Endothelial cell of umbilical vein (primary cell): ENCODE measurements around the gene OSBPL1A. TPM values are rescaled to one million over a fixed set of nuclear protein-coding genes. Genes with fewer than 3 reads are reported as not detected.

Experiments used
- BruUV-seq: library from RNA; stranded (reverse); fragments of 400-500 nt; replicated peaks from 2 replicates; lab custom pipeline; 2021; lab: Mats Ljungman, UMichigan
- CTCF ChIA-PET: fragments of 300-600, 350-600 bp; sonication (Branson Sonifier 250); formaldehyde crosslinking; loops from one replicate; lab custom pipeline; 2021; ENCODE audit warnings: antibody characterized with exemption, inconsistent platforms; lab: Charles Lee
- POLR2A ChIA-PET: fragments of 300-600, 350-600 bp; sonication (Branson Sonifier 250); formaldehyde crosslinking; loops from one replicate; lab custom pipeline; 2021; ENCODE audit warnings: antibody characterized with exemption, inconsistent platforms; lab: Charles Lee
- DNase-seq: peaks from one replicate; pipeline ENCODE4 v3.0.0-alpha.2; 2011; ENCODE audit warnings: low read depth, low spot score
- FAIRE-seq: peaks from 2 replicates; lab custom pipeline; 2011; peaks lifted over from hg19 to GRCh38; lab: Jason Lieb, UNC
- H2AFZ ChIP-seq: 2 replicates; pipeline ENCODE4 v1.6.0; 2012; ENCODE audit warnings: low read depth, low read length, control low read depth, inconsistent platforms
- H3K27ac ChIP-seq: 2 replicates; pipeline ENCODE4 v1.5.1; 2011; ENCODE audit warnings: low read depth, mild to moderate bottlenecking, control low read depth, low read length, moderate library complexity; ENCODE audit not compliant: insufficient read depth
- H3K27me3 ChIP-seq, 2 experiments: 2 replicates each; pipeline versions ENCODE4 v1.6.0 to v1.6.1; 2011; ENCODE audit warnings: low read length in 2 of 2, mixed read lengths in 1 of 2; ENCODE audit not compliant: control insufficient read depth in 2 of 2, insufficient read depth in 2 of 2
- H3K36me3 ChIP-seq, 2 experiments: 2 replicates in 1 of 2; 3 replicates in 1 of 2; pipeline ENCODE4 v1.5.1; 2011; ENCODE audit warnings: low read length in 2 of 2, mild to moderate bottlenecking in 1 of 2, moderate library complexity in 1 of 2; ENCODE audit not compliant: control insufficient read depth in 2 of 2, insufficient read depth in 2 of 2; ENCODE audit errors: extremely low read depth in 1 of 2
- H3K4me1 ChIP-seq: 3 replicates; pipeline ENCODE4 v1.5.1; 2011; ENCODE audit warnings: mild to moderate bottlenecking, low read length; ENCODE audit not compliant: control insufficient read depth, insufficient read depth; ENCODE audit errors: extremely low read depth
- H3K4me2 ChIP-seq: 2 replicates; pipeline ENCODE4 v1.6.1; 2011; ENCODE audit warnings: low read length, control low read depth, mixed read lengths; ENCODE audit not compliant: insufficient read depth
- H3K4me3 ChIP-seq, 3 experiments: fragments of 200-600 bp in 1 of 3; sonication (generic), shearing (Covaris generic) in 1 of 3; replicated peaks in 1 of 3; 2 replicates each; pipeline ENCODE4 v1.5.1; 2011 to 2016; ENCODE audit warnings: control low read depth in 3 of 3, low read length in 3 of 3, mild to moderate bottlenecking in 2 of 3, inconsistent platforms in 1 of 3, low read depth in 1 of 3, moderate library complexity in 1 of 3; ENCODE audit not compliant: insufficient read depth in 1 of 3
- H3K79me2 ChIP-seq: 2 replicates; pipeline ENCODE4 v1.6.0; 2012; ENCODE audit warnings: low read length, inconsistent platforms; ENCODE audit not compliant: control insufficient read depth, insufficient read depth
- H3K9ac ChIP-seq: replicated peaks from 2 replicates; pipeline ENCODE3; 2011; ENCODE audit warnings: low read length, control low read depth; ENCODE audit not compliant: insufficient read depth; ENCODE audit errors: extremely low read depth
- H3K9me1 ChIP-seq: replicated peaks from 3 replicates; pipeline ENCODE4 v1.6.0; 2011; ENCODE audit warnings: mild to moderate bottlenecking, low read length; ENCODE audit not compliant: control insufficient read depth, insufficient read depth; ENCODE audit errors: extremely low read depth
- H3K9me3 ChIP-seq: replicated peaks from 2 replicates; pipeline ENCODE4 v1.5.1; 2012; ENCODE audit warnings: low read length, inconsistent platforms; ENCODE audit not compliant: control insufficient read depth, insufficient read depth
- H4K20me1 ChIP-seq: replicated peaks from 2 replicates; pipeline ENCODE3; 2011; ENCODE audit warnings: mild to moderate bottlenecking, low read length; ENCODE audit not compliant: control insufficient read depth, insufficient read depth; ENCODE audit errors: extremely low read depth
- CTCF ChIP-seq, 2 donors: IDR thresholded peaks; 1 replicate in 1 of 2; 2 replicates in 1 of 2; pipeline ENCODE4 v1.5.1; 2011; ENCODE audit warnings: low read length in 2 of 2, mild to moderate bottlenecking in 2 of 2, moderate library complexity in 2 of 2, control low read depth in 1 of 2, inconsistent platforms in 1 of 2, low read depth in 1 of 2; ENCODE audit not compliant: insufficient read depth in 1 of 2; ENCODE audit errors: extremely low read depth in 1 of 2
- EZH2 ChIP-seq: IDR thresholded peaks from 2 replicates; pipeline ENCODE4 v1.6.1; 2012; ENCODE audit warnings: borderline replicate concordance, low read depth, mild to moderate bottlenecking, moderate library complexity, low read length, inconsistent platforms; ENCODE audit not compliant: severe bottlenecking
- FOS ChIP-seq: IDR thresholded peaks from 2 replicates; pipeline ENCODE4 v1.6.1; 2011; ENCODE audit warnings: mild to moderate bottlenecking, low read length, moderate library complexity, borderline replicate concordance; ENCODE audit not compliant: insufficient read depth
- JUN ChIP-seq: IDR thresholded peaks from 2 replicates; pipeline ENCODE4 v1.6.1; 2011; ENCODE audit warnings: borderline replicate concordance, low read depth; ENCODE audit not compliant: insufficient read length, insufficient read depth
- MAX ChIP-seq: IDR thresholded peaks from 2 replicates; pipeline ENCODE4 v1.6.1; 2011; ENCODE audit not compliant: insufficient read depth, insufficient read length
- POLR2AphosphoS5 ChIP-seq: IDR thresholded peaks from 2 replicates; pipeline ENCODE4 v1.6.1; 2012; ENCODE audit warnings: low read depth, mild to moderate bottlenecking, control low read depth, low read length, moderate library complexity; ENCODE audit not compliant: insufficient read depth
- dilution Hi-C: fragments of 300-500 bp; cut with MboI; formaldehyde crosslinking; loops from one replicate; pipeline ENCODE4 v1.15.0; 2019; ENCODE audit warnings: low sequenced_read_pairs; ENCODE audit not compliant: extremely low pct_ligation_motif_present
- intact Hi-C: fragments of 100-400 bp; cut with micrococcal nuclease; formaldehyde crosslinking; loops from one replicate; pipeline ENCODE4 v1.10.0; 2022
- polyA plus RNA-seq, 4 experiments: library from polyadenylated mRNA; depleted of rRNA in 3 of 4; stranded (reverse) in 3 of 4; unstranded in 1 of 4; fragments of >200 nt; gene quantifications; 2 replicates each; pipeline versions ENCODE4 v1.2.1 to v1.2.3, GENCODE V29; 2011 to 2012; ENCODE audit warnings: missing spikeins in 1 of 4
- total RNA-seq: library from RNA; stranded (reverse); gene quantifications from 2 replicates; pipeline ENCODE4 v1.2.3, GENCODE V29; 2021

OSBPL1A gene
- total and polyA plus RNA-seq, 2 donors (not counting 3 experiments of a cell fraction or from before 2014, with no cell fraction given): 6.4 to 16.5 TPM

GRCh38 chr18:24274837-24275236, 122.8 kb downstream of the OSBPL1A start:
- ChIA-PET POLR2A (no interaction called here), CTCF (interaction anchor here (3.7 kb wide), 1 partner anchor 98 kb away, joined by 16 read pairs; no protein-coding TSS in a partner anchor)
- no peaks in the 10 kb centered on the region for H3K9me1 ChIP-seq
- no TSS peak for BruUV-seq
- H3K4me3 ChIP-seq: no peak overlapping the region
- dilution Hi-C loops: no loop called here
- no peaks in the 10 kb centered on the region for H3K79me2 ChIP-seq
- no peak overlapping the region for H3K27ac ChIP-seq
- no peaks in the 10 kb centered on the region for H3K9me3 ChIP-seq
- H3K9ac ChIP-seq: no peak overlapping the region
- no peak overlapping the region for H2AFZ ChIP-seq
- no peaks in the 10 kb centered on the region for H4K20me1 ChIP-seq
- no peak overlapping the region for H3K4me2 ChIP-seq
- intact Hi-C loops: loop anchor here (5.0 kb wide), 1 partner anchor 122 kb away; the partner anchor contains the start of gene OSBPL1A
- H3K4me1 ChIP-seq: peaks cover 6% of the 10 kb centered on the region
- no peak for TF ChIP-seq POLR2AphosphoS5
- no peak for TF ChIP-seq MAX
- TF ChIP-seq JUN: no peak
- no peak for TF ChIP-seq FOS
- no peak for TF ChIP-seq EZH2
- no peak for TF ChIP-seq CTCF (IDR thresholded peaks at IDR 0.05; ENCODE audit: extremely low read depth in 1 of 2, insufficient read depth in 1 of 2, low read depth in 1 of 2, low read length in 2 of 2)
- FAIRE-seq (no peak), DNase-seq (no peak)
- no peaks in the 10 kb centered on the region for H3K27me3 ChIP-seq
- no peaks in the 10 kb centered on the region for H3K36me3 ChIP-seq
